IMR-90 (cell line): Measurements from ENCODE around the gene INO80.

Source experiments
- CTCF ChIP-seq: conservative IDR thresholded peaks from 2 replicates; pipeline ENCODE4 v1.5.1; 2012; ENCODE audit warnings: mild to moderate bottlenecking, low read depth, low read length, improper control_type of control experiment
- RCOR1 ChIP-seq: IDR thresholded peaks from 2 replicates; pipeline ENCODE4 v1.6.1; 2012; ENCODE audit warnings: mild to moderate bottlenecking, low read length, improper control_type of control experiment; ENCODE audit not compliant: insufficient replicate concordance

GRCh38 chr15:41048397-41048796, 67.7 kb downstream of the INO80 start:
- TF ChIP-seq CTCF (no peak), RCOR1 (no peak)
